Measurements from ENCODE around the gene NCAPH2.

The NCAPH2 gene

GRCh38 chr22:50548921-50549790 lies 41.1 kb downstream of the NCAPH2 start:
- DNase-seq (ENCODE audit: low read depth) = no peak

- DNase-seq (ENCODE audit: low read depth) = no peak
Measured at GRCh38 chr22:50550395-50550794, 42.4 kb downstream of the NCAPH2 start.

- no peak for DNase-seq (ENCODE audit: low read depth)
Measured at GRCh38 chr22:50551160-50551752, 43.2 kb downstream of the NCAPH2 start.

- DNase-seq (ENCODE audit: low read depth) = no peak
Measured at GRCh38 chr22:50553310-50553709, 45.3 kb downstream of the NCAPH2 start.

- no peak for DNase-seq (ENCODE audit: low read depth)
Measured at GRCh38 chr22:50556703-50557102, 48.7 kb downstream of the NCAPH2 start.

GRCh38 chr22:50560034-50560433 lies 52.0 kb downstream of the NCAPH2 start:
- no peak for DNase-seq (ENCODE audit: low read depth)

GRCh38 chr22:50561401-50562358 lies 53.7 kb downstream of the NCAPH2 start:
- no peak for DNase-seq (ENCODE audit: low read depth)

- peak; percentile 92 for DNase-seq (ENCODE audit: low read depth)
Measured at GRCh38 chr22:50562523-50563412, 54.7 kb downstream of the NCAPH2 start, which contains the start of gene SYCE3. TSS of gene SYCE3 (minus strand) at chr22:50562919. CDS start at chr22:50556405, 6,514 bp downstream.

- no peak for DNase-seq (ENCODE audit: low read depth)
Measured at GRCh38 chr22:50563413-50564160, 55.6 kb downstream of the NCAPH2 start.

GRCh38 chr22:50564289-50564688 lies 56.3 kb downstream of the NCAPH2 start:
- DNase-seq (ENCODE audit: low read depth) = no peak

GRCh38 chr22:50567721-50568252 lies 59.8 kb downstream of the NCAPH2 start:
- no peak for DNase-seq (ENCODE audit: low read depth)

GRCh38 chr22:50568626-50569025 lies 60.6 kb downstream of the NCAPH2 start:
- DNase-seq (ENCODE audit: low read depth) = no peak

GRCh38 chr22:50569041-50569459 lies 61.0 kb downstream of the NCAPH2 start:
- DNase-seq (ENCODE audit: low read depth) = no peak

- DNase-seq (ENCODE audit: low read depth) = no peak
Measured at GRCh38 chr22:50569896-50570535, 62.0 kb downstream of the NCAPH2 start.

- DNase-seq (ENCODE audit: low read depth) = no peak
Measured at GRCh38 chr22:50570861-50571260, 62.8 kb downstream of the NCAPH2 start.

- no peak for DNase-seq (ENCODE audit: low read depth)
Measured at GRCh38 chr22:50571264-50572175, 63.5 kb downstream of the NCAPH2 start.

GRCh38 chr22:50572965-50573364 lies 64.9 kb downstream of the NCAPH2 start:
- DNase-seq (ENCODE audit: low read depth) = no peak
